ENCODE data around the gene NFKB1.
A peak's percentile ranks its signal among the peaks of the same experiment; 100 is the strongest.

DNA sequence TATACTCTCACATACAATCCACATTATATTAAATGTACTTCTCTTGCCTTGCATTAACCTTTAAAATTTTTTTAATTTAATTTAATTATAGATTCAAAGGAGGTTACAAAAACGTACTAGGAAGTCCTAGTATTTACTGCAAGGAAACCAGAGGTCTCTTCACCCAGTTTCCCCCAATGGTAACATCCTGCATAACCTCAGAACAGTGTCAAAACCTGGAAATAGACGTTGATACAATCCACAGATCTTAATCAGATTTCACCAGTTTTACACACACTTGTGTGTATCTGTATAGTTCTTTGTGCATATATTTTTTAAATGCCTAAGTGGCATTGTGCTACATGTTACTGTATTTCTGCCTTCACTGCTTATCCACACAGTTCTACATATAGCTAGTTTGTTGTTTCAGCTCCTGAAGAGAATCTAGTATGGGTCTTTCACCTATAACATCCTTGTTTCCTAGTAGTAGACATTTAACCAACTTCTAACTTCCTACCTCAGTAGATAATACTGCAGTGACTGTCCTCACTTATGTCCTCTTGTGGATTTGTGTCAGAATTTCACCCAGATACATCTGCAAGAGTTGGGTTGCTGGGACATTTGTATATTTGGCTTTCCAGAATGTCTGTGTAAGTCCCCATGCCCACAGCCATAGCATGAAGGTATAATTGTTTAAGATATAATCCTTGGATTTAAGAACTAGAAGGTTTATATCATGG, 103.2 kb downstream of the NFKB1 start:
- TF ChIP-seq, protein P1, sequence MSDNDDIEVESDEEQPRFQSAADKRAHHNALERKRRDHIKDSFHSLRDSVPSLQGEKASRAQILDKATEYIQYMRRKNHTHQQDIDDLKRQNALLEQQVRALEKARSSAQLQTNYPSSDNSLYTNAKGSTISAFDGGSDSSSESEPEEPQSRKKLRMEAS (IDR thresholded peaks at IDR 0.05; ENCODE audit: low read depth, low read length), result no peak
- no peak for TF ChIP-seq BCL3 (IDR thresholded peaks at IDR 0.05; ENCODE audit: borderline replicate concordance, insufficient read depth, low read depth, low read length, poor library complexity, severe bottlenecking)
- no peak for TF ChIP-seq HDGF (IDR thresholded peaks at IDR 0.05)
- no peak for TF ChIP-seq CEBPB (IDR thresholded peaks at IDR 0.05; ENCODE audit: borderline replicate concordance in 1 of 2, low read depth in 2 of 2, low read length in 2 of 2)
- TF ChIP-seq, protein P2, sequence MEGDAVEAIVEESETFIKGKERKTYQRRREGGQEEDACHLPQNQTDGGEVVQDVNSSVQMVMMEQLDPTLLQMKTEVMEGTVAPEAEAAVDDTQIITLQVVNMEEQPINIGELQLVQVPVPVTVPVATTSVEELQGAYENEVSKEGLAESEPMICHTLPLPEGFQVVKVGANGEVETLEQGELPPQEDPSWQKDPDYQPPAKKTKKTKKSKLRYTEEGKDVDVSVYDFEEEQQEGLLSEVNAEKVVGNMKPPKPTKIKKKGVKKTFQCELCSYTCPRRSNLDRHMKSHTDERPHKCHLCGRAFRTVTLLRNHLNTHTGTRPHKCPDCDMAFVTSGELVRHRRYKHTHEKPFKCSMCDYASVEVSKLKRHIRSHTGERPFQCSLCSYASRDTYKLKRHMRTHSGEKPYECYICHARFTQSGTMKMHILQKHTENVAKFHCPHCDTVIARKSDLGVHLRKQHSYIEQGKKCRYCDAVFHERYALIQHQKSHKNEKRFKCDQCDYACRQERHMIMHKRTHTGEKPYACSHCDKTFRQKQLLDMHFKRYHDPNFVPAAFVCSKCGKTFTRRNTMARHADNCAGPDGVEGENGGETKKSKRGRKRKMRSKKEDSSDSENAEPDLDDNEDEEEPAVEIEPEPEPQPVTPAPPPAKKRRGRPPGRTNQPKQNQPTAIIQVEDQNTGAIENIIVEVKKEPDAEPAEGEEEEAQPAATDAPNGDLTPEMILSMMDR (IDR thresholded peaks at IDR 0.05 in 2 of 3, conservative IDR thresholded peaks at IDR 0.05 in 1 of 3; ENCODE audit: control insufficient read depth in 2 of 3, extremely low read depth in 1 of 3, insufficient read depth in 1 of 3, low read depth in 3 of 3, low read length in 3 of 3), result 0 out of 6 replicates have a peak, but pooled peaks of 1 of the 3 experiments have one; percentile 5
- no peak for TF ChIP-seq BHLHE40 (IDR thresholded peaks at IDR 0.05; ENCODE audit: borderline replicate concordance in 1 of 2, low read depth in 2 of 2, low read length in 1 of 2)
